DOHH2 (cell line): ENCODE measurements around the gene CYBA.
A peak's percentile ranks its signal among the peaks of the same experiment; 100 is the strongest.

ENCODE experiments used
- H3F3A ChIP-seq: fragments of 200-600 bp; sonication (generic), shearing (Covaris generic); 2 replicates; pipeline ENCODE4 v1.6.0; 2016; ENCODE audit warnings: antibody characterized with exemption, mild to moderate bottlenecking; ENCODE audit not compliant: control insufficient read depth, insufficient read depth
- H3K27ac ChIP-seq: fragments of 200-600 bp; sonication (generic); 2 replicates; pipeline ENCODE4 v1.5.1; 2014; ENCODE audit warnings: low read depth, mild to moderate bottlenecking, low read length, moderate library complexity
- H3K27me3 ChIP-seq: fragments of 200-600 bp; sonication (generic); 2 replicates; pipeline ENCODE4 v1.6.1; 2014; ENCODE audit warnings: mild to moderate bottlenecking, low read length, mixed read lengths; ENCODE audit not compliant: control insufficient read depth
- H3K36me3 ChIP-seq: fragments of 200-600 bp; sonication (generic); 2 replicates; pipeline ENCODE4 v1.6.1; 2014; ENCODE audit warnings: mild to moderate bottlenecking, low read length, moderate library complexity, mixed read lengths; ENCODE audit not compliant: control insufficient read depth
- H3K4me1 ChIP-seq: fragments of 200-600 bp; sonication (generic); 2 replicates; pipeline ENCODE4 v1.6.1; 2014; ENCODE audit warnings: mild to moderate bottlenecking, low read length, mixed read lengths; ENCODE audit not compliant: control insufficient read depth
- H3K4me2 ChIP-seq: fragments of 200-600 bp; sonication (generic); 2 replicates; pipeline ENCODE4 v1.6.0; 2014; ENCODE audit warnings: mild to moderate bottlenecking, low read length, moderate library complexity
- H3K4me3 ChIP-seq: fragments of 200-600 bp; sonication (generic); 2 replicates; pipeline ENCODE4 v1.5.1; 2014; ENCODE audit warnings: mild to moderate bottlenecking, low read length, mixed read lengths
- H3K79me2 ChIP-seq: fragments of 200-600 bp; sonication (generic); 2 replicates; pipeline ENCODE4 v1.6.1; 2014; ENCODE audit warnings: mild to moderate bottlenecking, low read length, mixed read lengths; ENCODE audit not compliant: control insufficient read depth
- H3K9me2 ChIP-seq: fragments of 200-600 bp; sonication (generic); replicated peaks from 2 replicates; pipeline ENCODE4 v1.6.1; 2014; ENCODE audit warnings: mild to moderate bottlenecking, low read length, mixed read lengths; ENCODE audit not compliant: control insufficient read depth
- H3K9me3 ChIP-seq: fragments of 200-600 bp; sonication (generic); 2 replicates; pipeline ENCODE4 v1.6.1; 2014; ENCODE audit warnings: antibody characterized with exemption, low read length, mixed read lengths; ENCODE audit not compliant: control insufficient read depth, insufficient read depth
- H4K20me1 ChIP-seq: fragments of 200-600 bp; sonication (generic); 2 replicates; pipeline ENCODE4 v1.6.0; 2014; ENCODE audit warnings: low read depth, mild to moderate bottlenecking, antibody characterized with exemption, low read length, moderate library complexity; ENCODE audit not compliant: control insufficient read depth, insufficient read depth
- CTCF ChIP-seq: fragments of 200-600 bp; sonication (generic); IDR thresholded peaks from one replicate; pipeline ENCODE4 v1.5.1; 2014; ENCODE audit warnings: antibody characterized with exemption, mild to moderate bottlenecking, low read depth, low read length; ENCODE audit not compliant: poor library complexity, severe bottlenecking
- EZH2phosphoT487 ChIP-seq: fragments of 200-600 bp; sonication (generic); IDR thresholded peaks from 2 replicates; pipeline ENCODE4 v1.6.1; 2017; ENCODE audit warnings: borderline replicate concordance, mild to moderate bottlenecking, antibody characterized with exemption, low read length, moderate library complexity, mixed read lengths

CYBA gene

GRCh38 chr16:88628512-88628974 lies 22.3 kb downstream of the CYBA start:
- Histone ChIP-seq H3K4me2 (no peak overlapping the region), H3K36me3 (peaks cover 81% of the 10 kb centered on the region), H3K9me3 (no peaks in the 10 kb centered on the region), H3K27me3 (no peaks in the 10 kb centered on the region), H3K79me2 (no peaks in the 10 kb centered on the region), H3K9me2 (no peaks in the 10 kb centered on the region), H3K4me3 (no peak overlapping the region), H3F3A (0 out of 2 replicates have a peak, but pooled peaks cover 7% of the 10 kb centered on the region), H4K20me1 (no peaks in the 10 kb centered on the region; the same call in 1 of the 2 replicates), H3K27ac (no peak overlapping the region), H3K4me1 (peaks cover 14% of the 10 kb centered on the region)
- TF ChIP-seq CTCF (peak; percentile 62), EZH2phosphoT487 (no peak)

- Histone ChIP-seq H4K20me1 (no peaks in the 10 kb centered on the region; the same call in 1 of the 2 replicates), H3K4me1 (peaks cover 7% of the 10 kb centered on the region), H3K27me3 (no peaks in the 10 kb centered on the region), H3F3A (0 out of 2 replicates have a peak, but pooled peaks cover 7% of the 10 kb centered on the region), H3K36me3 (peaks cover 84% of the 10 kb centered on the region), H3K79me2 (no peaks in the 10 kb centered on the region), H3K27ac (no peak overlapping the region), H3K4me2 (no peak overlapping the region), H3K4me3 (no peak overlapping the region), H3K9me2 (no peaks in the 10 kb centered on the region), H3K9me3 (no peaks in the 10 kb centered on the region)
- peak; percentile 9 for TF ChIP-seq CTCF
- TF ChIP-seq EZH2phosphoT487 = no peak
Measured at GRCh38 chr16:88627531-88628411, 23.1 kb downstream of the CYBA start.

GRCh38 chr16:88626646-88627045 lies 24.2 kb downstream of the CYBA start:
- Histone ChIP-seq H3K4me2 (no peak overlapping the region), H3K36me3 (peaks cover 86% of the 10 kb centered on the region), H4K20me1 (no peaks in the 10 kb centered on the region; the same call in 1 of the 2 replicates), H3K9me3 (no peaks in the 10 kb centered on the region), H3K4me1 (peaks cover 7% of the 10 kb centered on the region), H3F3A (0 out of 2 replicates have a peak, but pooled peaks cover 5% of the 10 kb centered on the region), H3K9me2 (no peaks in the 10 kb centered on the region), H3K4me3 (no peak overlapping the region), H3K27ac (no peak overlapping the region), H3K79me2 (no peaks in the 10 kb centered on the region), H3K27me3 (no peaks in the 10 kb centered on the region)
- TF ChIP-seq CTCF (no peak), EZH2phosphoT487 (no peak)
